GM18861 (cell line): ENCODE measurements around the gene EDIL3.
"Not testable (repeated sequence)": the region's sequence is repeated elsewhere in the genome, so short reads cannot be mapped to it uniquely, and the experiment has no call there.

Experiments used
- ATAC-seq: cut with Tn5 transposase; IDR thresholded peaks from one replicate; pipeline ENCODE4 v1.9.1; 2021; ENCODE audit not compliant: unreplicated experiment

The EDIL3 gene

DNA sequence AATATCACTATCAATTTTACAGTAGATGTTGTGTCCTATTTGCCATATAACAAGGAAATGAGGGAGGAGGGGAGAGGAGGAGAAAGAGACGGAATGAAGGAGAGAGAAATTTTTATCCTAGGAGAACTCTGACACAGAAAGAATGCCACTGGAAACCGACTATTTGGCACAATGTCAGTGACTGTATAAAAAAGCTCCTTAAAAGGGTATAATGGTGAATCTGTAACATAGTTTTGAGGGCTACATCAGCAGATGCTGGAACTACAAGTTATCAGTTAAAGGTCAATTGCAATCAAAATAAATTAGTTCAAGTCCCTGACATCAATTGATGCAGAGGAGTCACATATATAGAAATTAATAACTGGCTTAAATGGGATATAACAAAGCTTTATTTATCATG is 5.7 kb downstream of the EDIL3 start:
- ATAC-seq: no peak

DNA sequence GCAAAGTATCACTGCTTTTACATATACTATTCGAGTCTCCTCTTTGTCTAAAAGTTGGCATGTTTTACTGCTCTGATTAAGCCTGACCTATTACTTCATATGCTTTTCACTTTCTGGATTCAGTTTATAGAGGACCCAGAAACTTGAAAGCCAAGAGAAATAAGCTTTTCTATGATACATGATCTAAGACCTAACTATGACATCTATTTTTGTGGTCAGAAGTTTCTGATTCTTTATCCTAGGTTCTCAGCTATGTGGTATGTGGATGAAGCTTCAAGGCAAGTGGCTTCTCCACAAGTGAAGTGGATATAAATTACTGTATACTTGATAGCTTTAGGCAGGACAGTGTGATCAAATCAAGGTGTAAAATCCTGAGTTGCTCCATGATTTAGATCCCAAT is 6.3 kb downstream of the EDIL3 start:
- ATAC-seq: no peak

DNA sequence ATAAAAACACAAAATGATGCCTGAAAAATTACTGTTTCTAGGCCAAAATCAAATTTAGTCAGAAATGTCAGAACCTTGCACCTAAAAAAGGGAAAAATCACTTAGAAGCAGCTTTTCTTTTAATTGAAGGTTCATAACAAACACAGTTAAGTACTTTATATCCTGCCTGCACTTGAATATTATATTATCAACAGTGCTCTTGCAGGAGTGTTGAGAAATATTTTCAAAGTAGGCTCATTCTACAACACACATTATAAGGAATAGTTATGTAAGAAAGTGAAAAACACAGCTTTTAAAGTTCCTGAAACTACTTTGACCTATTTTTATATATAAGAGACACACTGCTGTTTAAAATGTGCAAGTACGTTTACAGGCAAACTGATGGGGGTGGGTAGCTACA is 8.3 kb downstream of the EDIL3 start:
- ATAC-seq: no peak

DNA sequence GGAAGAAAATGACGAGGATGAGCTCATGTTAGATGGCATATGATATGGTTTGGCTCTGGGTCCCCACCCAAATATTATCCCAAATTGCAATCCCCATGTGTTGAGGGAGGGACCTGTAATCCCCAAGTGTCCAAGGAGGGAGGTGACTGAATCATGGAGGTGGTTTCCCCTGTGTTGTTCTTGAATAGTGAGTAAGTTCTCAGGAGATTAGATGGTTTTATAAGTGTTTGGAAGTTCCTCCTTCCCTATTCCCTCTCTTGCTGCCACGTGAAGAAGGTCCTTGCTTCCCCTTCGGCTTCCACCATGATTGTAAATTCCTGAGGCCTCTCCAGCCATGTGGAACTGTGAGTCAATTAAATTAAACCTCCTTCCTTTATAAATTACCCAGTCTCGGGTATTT is 10.1 kb downstream of the EDIL3 start:
- ATAC-seq: no peak

DNA sequence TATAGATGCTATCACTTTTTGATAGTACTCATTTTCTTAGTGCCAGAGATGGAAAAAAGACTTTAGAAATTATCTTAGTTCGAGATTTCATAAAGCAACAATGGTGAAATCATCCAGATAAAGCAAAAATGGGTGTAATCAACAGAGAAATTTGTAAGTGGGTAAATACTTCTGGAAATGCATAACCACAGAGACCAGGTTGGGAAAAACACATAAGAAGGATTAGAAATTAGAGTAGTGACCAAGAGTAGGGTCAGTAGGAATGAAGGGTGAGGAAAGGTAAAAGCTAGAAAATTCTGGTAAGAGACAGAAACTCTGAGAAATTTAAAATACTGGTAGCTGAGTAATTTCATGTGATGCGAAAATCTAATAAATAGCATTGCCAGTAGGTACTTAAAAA is 11.2 kb downstream of the EDIL3 start:
- ATAC-seq: no peak

DNA sequence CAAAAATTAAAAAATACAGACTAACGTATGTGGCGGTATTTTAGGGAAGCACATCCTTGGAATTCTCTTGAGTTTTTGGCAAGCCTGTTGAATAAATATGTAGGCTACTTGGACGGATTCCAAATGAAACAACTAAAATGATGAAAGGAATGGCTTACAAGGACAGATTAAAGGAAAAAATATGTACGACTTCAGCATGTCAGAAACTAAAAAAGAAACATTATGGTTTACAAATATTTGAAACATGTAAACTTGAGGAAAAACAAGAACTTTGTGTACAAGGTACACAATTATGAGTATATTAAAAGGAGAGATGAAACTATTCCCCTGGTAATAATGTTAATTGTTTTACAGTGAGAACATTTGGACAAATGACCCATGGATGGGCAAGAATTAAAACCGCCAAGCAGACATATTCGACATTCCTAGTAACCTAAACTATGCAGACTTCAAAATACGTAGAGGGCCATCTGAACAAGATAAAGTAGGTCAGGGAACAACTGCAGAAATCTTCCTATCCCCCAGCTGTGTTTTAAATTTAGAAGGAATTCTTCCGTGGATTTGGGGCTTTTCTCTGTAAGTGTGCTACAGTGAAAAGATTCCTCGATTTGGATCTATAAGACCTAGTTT is 12.5 kb downstream of the EDIL3 start:
- ATAC-seq: no peak

DNA sequence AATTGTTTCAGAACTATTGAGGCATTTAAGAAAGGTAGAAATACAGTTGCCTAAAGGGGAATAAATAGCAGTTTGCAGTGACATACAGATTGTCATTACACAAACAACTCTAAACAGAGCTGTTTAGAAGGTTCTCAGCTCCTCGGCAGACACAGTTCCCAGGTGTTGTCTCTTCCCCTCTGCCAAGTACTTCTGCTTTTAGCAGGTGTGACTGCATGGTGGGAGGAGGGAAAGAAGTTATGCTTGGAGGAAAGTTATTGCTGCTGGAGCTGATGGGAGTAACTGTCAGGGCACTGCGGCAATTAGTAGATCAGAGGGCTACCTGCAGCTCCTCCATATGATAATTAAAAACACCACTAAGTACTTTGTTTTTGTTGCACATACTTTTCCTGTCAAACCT is 14.5 kb downstream of the EDIL3 start:
- ATAC-seq: no peak

DNA sequence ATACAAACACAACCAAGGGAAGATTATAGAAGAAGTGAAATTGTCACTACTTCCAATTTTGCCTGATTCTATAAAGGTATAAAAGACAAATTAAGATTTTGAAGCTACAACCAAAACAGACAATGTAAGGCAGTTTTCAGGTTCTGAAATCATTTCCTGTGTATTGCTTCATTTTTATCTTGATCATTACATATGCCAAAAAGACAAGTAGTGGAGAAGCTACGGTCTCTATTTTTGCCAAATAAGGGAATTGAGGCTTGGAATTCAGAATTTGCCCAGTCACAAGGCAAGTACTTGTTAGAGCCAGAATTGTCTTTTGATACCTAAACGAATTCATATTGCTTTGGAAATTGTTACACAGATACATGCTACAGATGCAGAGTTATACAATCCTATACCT is 20.6 kb downstream of the EDIL3 start:
- ATAC-seq: no peak

DNA sequence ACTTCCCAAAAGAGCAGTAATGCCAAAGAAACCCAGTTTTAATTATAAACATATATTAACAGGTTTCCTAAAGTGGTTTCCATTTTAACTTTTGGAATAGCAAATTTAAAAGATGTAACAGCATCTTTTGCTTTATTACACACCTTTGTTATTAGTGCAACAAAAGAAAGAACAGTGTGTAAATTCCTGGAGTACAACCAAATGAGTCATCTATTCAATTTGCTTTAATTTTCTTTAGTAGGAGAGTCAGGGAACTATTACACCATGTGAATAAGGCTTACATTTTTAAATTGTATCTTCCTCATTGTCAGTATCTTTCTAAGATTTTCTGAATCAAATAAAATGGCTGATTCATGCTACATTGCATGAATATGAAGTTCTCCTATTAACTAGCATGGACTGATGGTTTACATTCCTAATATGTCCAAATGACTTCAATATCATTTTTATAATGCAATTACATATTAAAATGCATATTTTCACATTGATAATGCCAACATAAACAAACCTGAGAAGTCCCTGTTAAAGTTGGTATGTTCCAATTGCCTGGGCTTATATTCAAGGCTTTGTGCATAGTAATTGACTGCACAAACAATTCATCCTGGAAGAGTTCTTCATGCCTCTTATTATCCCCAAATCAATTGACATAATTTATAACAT is 22.5 kb downstream of the EDIL3 start:
- no peak for ATAC-seq

DNA sequence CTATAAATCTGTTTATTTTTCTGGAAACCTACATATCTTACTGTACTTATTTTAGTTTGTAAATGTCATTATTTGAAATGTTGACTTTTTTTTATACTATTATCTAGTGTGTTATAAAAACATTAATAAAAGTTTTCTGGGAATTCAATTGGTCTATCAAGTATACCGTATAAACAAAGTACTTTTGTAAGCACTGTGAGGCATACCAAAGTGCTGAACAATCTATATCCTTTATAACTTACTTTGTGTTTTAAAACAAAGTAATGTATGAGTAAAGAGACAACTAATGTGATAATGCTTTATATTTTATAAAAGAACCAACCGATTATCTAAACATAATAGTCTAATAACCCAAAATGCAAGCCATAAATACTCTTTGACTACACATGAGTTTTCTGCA is 23.1 kb downstream of the EDIL3 start:
- ATAC-seq: no peak

DNA sequence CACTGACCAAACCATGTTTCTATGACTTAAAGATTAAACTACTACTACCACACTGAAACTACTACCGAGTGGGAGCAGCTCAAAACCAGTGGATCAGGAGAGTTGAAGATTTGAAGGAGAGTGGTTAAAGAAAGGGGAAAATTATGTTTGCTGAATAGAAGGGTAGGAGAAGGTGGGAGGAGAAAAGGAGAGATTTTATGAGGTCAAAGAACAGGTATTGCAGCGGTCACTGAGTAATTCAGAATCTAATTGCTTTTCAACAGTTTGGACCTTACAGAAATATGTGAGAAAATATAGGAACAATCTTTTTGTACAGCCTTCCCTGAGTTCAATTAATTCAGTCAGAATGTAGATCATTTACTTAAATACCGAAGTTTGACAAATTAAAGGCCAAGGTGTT is 24.6 kb downstream of the EDIL3 start:
- ATAC-seq: no peak

DNA sequence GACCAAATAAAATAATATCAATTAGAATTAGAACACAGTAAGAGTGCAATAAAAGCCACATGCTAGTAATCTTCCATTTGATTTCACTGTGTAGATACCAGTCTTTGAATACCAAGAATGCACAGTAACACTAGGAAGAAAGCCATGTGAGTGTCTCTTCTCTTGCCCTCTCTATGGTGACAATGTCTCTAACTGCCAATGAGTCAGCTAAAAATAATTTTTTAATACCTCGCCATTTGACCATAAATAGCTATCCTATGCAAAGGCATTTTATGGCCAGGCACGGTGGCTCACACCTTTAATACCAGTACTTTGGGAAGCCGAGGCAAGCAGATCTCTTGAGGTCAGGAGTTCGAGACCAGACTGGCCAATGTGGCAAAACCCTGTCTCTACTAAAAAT is 30.6 kb downstream of the EDIL3 start:
- no peak for ATAC-seq

DNA sequence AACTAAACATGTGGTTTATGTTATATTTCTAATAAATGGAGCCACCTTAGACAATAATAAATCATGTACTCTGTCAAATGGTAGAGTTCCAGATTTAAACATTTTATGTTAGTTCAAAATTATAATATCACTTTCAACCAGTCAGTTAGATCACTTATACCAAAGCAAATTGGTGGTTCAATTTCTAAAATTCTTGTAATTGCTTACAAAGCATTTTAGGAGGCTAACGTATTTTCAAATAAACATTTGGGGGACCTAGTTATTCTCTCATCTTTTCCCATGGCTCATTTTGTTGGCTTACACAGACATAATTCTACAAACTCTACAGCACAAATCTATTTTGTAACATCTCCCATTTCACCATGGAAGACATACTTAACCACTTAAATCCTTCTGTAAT is 39.9 kb downstream of the EDIL3 start:
- ATAC-seq: no peak

DNA sequence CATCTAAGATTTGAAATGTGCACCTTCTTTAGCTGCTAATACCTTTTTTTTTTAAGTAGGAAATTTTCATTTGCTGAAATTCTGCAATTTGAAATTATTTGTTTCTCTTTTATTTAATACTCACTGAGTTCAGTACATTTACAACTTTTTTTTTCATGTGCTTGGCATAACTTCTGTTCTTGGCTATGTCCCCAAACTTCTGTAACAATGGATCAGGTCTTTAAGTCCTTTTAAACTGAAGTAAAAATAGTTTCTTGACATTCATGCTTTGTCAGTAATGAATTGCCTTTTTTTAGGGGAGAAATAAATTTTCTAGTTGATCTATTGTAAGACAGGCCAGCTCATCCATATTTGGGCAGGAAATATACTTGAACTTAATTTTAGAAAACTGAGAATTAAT is 41.5 kb downstream of the EDIL3 start:
- no peak for ATAC-seq

DNA sequence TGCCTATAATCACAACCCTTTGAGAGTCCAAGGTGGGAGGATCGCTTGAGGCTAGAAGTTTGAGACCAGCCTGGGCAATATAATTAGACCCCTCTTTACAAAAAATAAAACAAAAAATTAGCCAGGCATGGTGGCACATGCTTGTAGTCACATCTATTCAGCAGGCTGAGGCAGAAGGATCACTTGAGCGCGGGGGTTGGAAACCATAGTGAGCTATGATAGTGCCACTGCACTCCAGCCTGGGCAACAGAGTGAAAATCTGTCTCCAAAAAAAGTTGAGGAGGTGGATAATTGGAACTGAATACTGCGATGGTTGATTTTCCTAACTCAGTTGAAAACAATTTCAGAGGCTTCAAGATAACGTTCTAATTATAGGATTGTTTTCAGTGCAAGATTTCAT is 52.6 kb downstream of the EDIL3 start:
- no peak for ATAC-seq

DNA sequence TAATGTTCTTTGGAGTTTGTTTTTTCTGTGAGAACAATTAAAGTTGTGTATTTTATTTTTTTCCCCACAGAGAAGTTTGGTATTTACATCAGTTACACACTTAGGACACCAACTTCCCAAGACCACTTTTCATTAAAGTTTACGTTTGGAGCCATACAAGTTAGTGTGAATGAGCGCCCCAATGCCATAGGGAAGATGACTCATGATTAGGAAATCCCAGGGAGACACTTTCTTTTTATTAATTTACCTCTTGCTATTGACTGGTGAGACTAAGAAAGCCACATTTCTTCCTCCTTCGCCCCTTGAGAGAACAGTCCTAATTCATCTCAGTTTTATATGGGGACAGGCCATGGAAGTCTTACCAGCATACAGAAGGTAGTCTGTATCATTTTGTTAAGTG is 57.1 kb downstream of the EDIL3 start:
- ATAC-seq: no peak

DNA sequence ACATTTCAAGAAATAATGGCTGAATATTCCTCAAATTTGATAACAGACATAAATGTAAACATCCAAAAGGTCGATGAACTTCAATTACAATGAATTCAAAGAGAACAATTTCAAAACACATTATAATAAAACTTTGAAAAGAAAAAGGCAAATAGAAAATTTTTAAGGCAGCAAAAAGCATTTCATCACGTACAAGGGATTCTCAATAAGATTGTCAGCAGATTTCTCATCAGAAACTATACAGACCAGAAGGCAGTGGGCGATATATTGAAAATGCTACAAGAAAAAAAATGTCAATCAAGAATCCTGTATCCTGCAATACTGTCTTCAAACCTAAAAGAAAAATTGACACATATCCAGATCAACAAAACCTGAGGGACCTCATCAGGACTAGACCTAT is 62.0 kb downstream of the EDIL3 start:
- no peak for ATAC-seq

DNA sequence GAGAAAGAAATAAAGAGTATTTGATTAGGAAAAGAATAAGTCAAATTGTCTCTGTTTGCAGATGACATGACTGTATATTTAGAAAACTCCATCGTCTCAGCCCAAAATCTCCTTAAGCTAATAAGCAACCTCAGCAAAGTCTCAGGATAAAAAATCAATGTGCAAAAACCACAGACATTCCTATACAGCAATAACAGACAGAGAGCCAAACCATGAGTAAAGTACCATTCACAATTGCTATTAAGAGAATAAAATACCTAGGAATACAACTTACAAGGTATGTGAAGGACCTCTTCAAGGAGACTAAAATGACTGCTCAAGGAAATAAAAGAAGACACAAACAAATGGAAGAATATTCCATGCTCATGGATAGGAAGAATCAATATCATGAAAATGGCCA is 66.9 kb downstream of the EDIL3 start:
- ATAC-seq: not testable (repeated sequence)

DNA sequence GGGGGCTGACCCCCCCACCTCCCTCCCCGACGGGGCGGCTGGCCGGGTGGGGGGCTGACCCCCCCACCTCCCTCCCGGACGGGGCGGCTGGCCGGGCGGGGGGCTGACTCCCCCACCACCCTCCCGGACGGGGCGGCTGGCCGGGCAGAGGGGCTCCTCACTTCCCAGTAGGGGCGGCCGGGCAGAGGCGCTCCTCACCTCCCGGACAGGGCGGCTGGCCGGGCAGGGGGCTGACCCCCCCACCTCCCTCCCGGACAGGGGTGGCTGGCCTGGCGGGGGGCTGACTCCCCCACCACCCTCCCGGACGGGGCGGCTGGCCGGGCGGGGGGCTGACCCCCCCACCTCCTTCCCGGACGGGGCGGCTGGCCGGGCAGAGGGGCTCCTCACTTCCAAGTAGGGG is 72.4 kb downstream of the EDIL3 start:
- ATAC-seq: not testable (repeated sequence)

DNA sequence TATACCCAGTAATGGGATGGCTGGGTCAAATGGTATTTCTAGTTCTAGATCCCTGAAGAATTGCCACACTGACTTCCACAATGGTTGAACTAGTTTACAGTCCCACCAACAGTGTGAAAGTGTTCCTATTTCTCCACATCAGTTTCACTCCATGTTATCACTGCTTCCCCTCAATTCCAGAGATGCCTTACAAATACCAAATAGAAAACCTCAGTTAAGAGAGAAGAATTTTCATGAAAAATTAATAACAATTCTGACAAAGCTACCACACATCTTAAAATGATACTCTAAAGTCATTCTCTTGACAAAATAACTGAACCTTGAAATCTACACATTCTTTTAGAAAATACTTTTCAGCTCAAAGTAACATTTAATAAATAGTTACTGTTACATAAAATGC is 74.8 kb downstream of the EDIL3 start:
- not testable (repeated sequence) for ATAC-seq

DNA sequence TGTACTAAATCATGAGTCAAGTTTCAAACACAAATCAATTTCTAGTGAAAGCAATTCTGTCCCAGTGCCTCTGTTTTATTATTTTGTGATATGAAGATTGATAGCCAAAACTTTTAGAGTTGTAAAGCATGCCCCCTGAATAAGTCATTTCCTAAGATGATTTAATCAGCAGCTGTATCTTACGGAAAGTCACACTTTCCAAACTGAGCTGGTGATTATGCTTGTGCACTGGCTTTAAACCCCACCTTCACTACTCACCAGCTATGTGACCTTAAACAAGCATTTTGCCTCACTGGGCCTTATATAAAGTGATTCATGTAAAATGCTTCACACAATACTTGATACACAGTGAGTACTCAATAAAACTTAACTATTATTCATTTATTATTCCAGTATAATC is 78.1 kb downstream of the EDIL3 start:
- ATAC-seq: no peak

DNA sequence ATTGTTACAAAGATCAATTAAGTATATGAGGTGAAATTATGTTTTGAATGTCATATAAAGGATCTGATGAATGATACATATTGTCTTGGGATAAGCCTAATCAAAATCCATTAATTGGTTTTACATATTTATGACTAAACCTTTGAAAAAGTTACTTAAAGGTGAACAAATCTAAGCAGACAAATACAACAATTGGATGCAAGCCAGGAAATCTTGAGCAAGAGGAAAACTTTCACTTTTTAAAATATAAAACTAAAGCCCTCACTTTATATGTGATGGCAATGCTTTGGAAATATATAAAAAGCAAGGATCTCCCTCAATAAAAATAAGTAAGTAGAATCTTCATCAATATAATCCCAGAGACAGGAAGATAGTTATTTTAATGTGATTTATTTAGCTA is 80.1 kb downstream of the EDIL3 start:
- no peak for ATAC-seq

DNA sequence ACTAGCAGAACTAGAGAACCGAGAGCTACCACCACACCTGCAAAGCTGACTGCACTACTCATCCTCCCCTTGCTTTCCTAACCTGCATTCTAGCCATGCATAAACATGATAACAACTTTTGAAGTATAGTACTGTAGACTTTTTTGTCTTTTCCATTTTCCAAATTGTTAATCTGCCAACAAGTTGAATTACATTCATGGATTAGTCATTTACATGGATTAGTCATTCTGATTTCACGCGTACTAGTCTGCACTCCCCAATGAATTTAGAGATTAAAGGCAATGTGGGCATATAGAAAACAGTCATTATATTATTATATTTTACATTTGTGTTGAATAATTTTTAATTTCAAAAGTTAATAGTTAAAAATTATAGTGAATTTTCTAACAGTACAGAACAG is 81.4 kb downstream of the EDIL3 start:
- ATAC-seq: no peak
